ENCODE results near the gene ARHGEF38. TPM values are rescaled to one million over a fixed set of nuclear protein-coding genes. Genes with fewer than 3 reads are reported as not detected.

Gene ARHGEF38
- total RNA-seq, 2 experiments from 2014 or later, result not detected

GRCh38 chr4:105599482-105599881 lies 47.1 kb downstream of the ARHGEF38 start:
- intact Hi-C loops (cut with DNase I, micrococcal nuclease), result no loop called here
- no peaks in the 10 kb centered on the region for H3K9me3 Mint-ChIP-seq
- no peaks in the 10 kb centered on the region for H3K36me3 Mint-ChIP-seq (ENCODE audit: low read depth)
- Histone ChIP-seq H3K27me3 (ENCODE audit: control insufficient read depth in 1 of 2, insufficient read depth in 2 of 2, low read length in 2 of 2) (no peaks in the 10 kb centered on the region), H3K27ac (ENCODE audit: low read depth in 1 of 2, low read length in 2 of 2) (no peak overlapping the region), H3K4me1 (ENCODE audit: insufficient read depth, low read length) (no peaks in the 10 kb centered on the region), H3K9me3 (ENCODE audit: control insufficient read depth in 1 of 2, insufficient read depth in 1 of 2, low read length in 2 of 2) (no peaks in the 10 kb centered on the region), H3K36me3 (ENCODE audit: insufficient read depth, low read length) (no peaks in the 10 kb centered on the region), H3K4me3 (ENCODE audit: low read length) (no peak overlapping the region)
- CTCF ChIA-PET, result no interaction called here
- POLR2A ChIA-PET, result no interaction called here
- DNase-seq (no peak), ATAC-seq (ENCODE audit: poor library complexity) (no peak)
- H3K27ac Mint-ChIP-seq, result no peak overlapping the region
- H3K4me3 Mint-ChIP-seq, result no peak overlapping the region
- no peaks in the 10 kb centered on the region for H3K4me1 Mint-ChIP-seq (ENCODE audit: low read depth)
- TF ChIP-seq CTCF (IDR thresholded peaks at IDR 0.05), result no peak
- peaks cover 19% of the 10 kb centered on the region for H3K27me3 Mint-ChIP-seq

GRCh38 chr4:105599932-105600655 lies 47.7 kb downstream of the ARHGEF38 start:
- Histone ChIP-seq H3K27me3 (ENCODE audit: control insufficient read depth in 1 of 2, insufficient read depth in 2 of 2, low read length in 2 of 2) (no peaks in the 10 kb centered on the region), H3K4me3 (ENCODE audit: low read length) (no peak overlapping the region), H3K4me1 (ENCODE audit: insufficient read depth, low read length) (no peaks in the 10 kb centered on the region), H3K36me3 (ENCODE audit: insufficient read depth, low read length) (no peaks in the 10 kb centered on the region), H3K9me3 (ENCODE audit: control insufficient read depth in 1 of 2, insufficient read depth in 1 of 2, low read length in 2 of 2) (no peaks in the 10 kb centered on the region), H3K27ac (ENCODE audit: low read depth in 1 of 2, low read length in 2 of 2) (no peak overlapping the region)
- Mint-ChIP-seq H3K4me1 (ENCODE audit: low read depth) (no peaks in the 10 kb centered on the region), H3K4me3 (no peak overlapping the region), H3K27ac (no peak overlapping the region), H3K27me3 (peaks cover 15% of the 10 kb centered on the region), H3K36me3 (ENCODE audit: low read depth) (no peaks in the 10 kb centered on the region), H3K9me3 (no peaks in the 10 kb centered on the region)
- ATAC-seq (ENCODE audit: poor library complexity) (no peak), DNase-seq (no peak)
- CTCF ChIA-PET, result no interaction called here
- intact Hi-C loops (cut with DNase I, micrococcal nuclease), result no loop called here
- TF ChIP-seq CTCF (IDR thresholded peaks at IDR 0.05), result no peak
- POLR2A ChIA-PET, result no interaction called here

- H3K4me1 Mint-ChIP-seq (ENCODE audit: low read depth), result no peaks in the 10 kb centered on the region
- H3K27ac Mint-ChIP-seq, result no peak overlapping the region
- no peak for TF ChIP-seq CTCF (IDR thresholded peaks at IDR 0.05)
- DNase-seq (no peak), ATAC-seq (ENCODE audit: poor library complexity) (no peak)
- H3K9me3 Mint-ChIP-seq, result no peaks in the 10 kb centered on the region
- no peaks in the 10 kb centered on the region for H3K36me3 Mint-ChIP-seq (ENCODE audit: low read depth)
- no peaks in the 10 kb centered on the region for H3K9me3 ChIP-seq (ENCODE audit: control insufficient read depth in 1 of 2, insufficient read depth in 1 of 2, low read length in 2 of 2)
- no peaks in the 10 kb centered on the region for H3K4me1 ChIP-seq (ENCODE audit: insufficient read depth, low read length)
- no peak overlapping the region for H3K4me3 Mint-ChIP-seq
- intact Hi-C loops (cut with DNase I, micrococcal nuclease), result no loop called here
- H3K27ac ChIP-seq (ENCODE audit: low read depth in 1 of 2, low read length in 2 of 2), result no peak overlapping the region
- no peaks in the 10 kb centered on the region for H3K36me3 ChIP-seq (ENCODE audit: insufficient read depth, low read length)
- no peak overlapping the region for H3K4me3 ChIP-seq (ENCODE audit: low read length)
- no peaks in the 10 kb centered on the region for H3K27me3 ChIP-seq (ENCODE audit: control insufficient read depth in 1 of 2, insufficient read depth in 2 of 2, low read length in 2 of 2)
- CTCF ChIA-PET, result no interaction called here
- peaks cover 15% of the 10 kb centered on the region for H3K27me3 Mint-ChIP-seq
- POLR2A ChIA-PET, result no interaction called here
Observed at GRCh38 chr4:105600951-105601350, 48.5 kb downstream of the ARHGEF38 start.
